Adrenal gland (tissue), 5 donors: ENCODE data around the gene NTHL1.

ENCODE experiments used
- CTCF ChIP-seq, 6 experiments: fragments of 450-650 bp in 4 of 6; fragments of 200-600 bp in 2 of 6; sonication (generic) in 1 of 6; IDR thresholded peaks; 1 replicate in 5 of 6; 2 replicates in 1 of 6; pipeline versions ENCODE4 v1.5.1 to v1.8.0; 2016 to 2021; ENCODE audit warnings: antibody characterized with exemption in 6 of 6, mild to moderate bottlenecking in 2 of 6, moderate library complexity in 1 of 6
- POLR2A ChIP-seq, 2 donors: fragments of 450-650 bp; IDR thresholded peaks; one replicate each; pipeline ENCODE4 v1.6.1; 2017; ENCODE audit warnings: antibody characterized with exemption in 2 of 2, mild to moderate bottlenecking in 2 of 2, moderate library complexity in 1 of 2
- donor health status: DM: no; HTN: no; CAD: no.

GRCh38 chr16:1991948-1992703 lies 55.5 kb downstream of the NTHL1 start:
- TF ChIP-seq CTCF (IDR thresholded peaks at IDR 0.05): no peak
- TF ChIP-seq POLR2A (IDR thresholded peaks at IDR 0.05): no peak
